HG03571 (cell line): ENCODE results near the gene TNNT1.
"Not testable (repeated sequence)": the region's sequence is repeated elsewhere in the genome, so short reads cannot be mapped to it uniquely, and the experiment has no call there.

Experiments used
- ATAC-seq: cut with Tn5 transposase; IDR thresholded peaks from one replicate; pipeline ENCODE4 v1.9.1; 2021; ENCODE audit not compliant: unreplicated experiment

TNNT1 gene

GRCh38 chr19:55111238-55111831, 37.7 kb downstream of the TNNT1 start:
- ATAC-seq, result no peak

GRCh38 chr19:55109527-55110291, 39.3 kb downstream of the TNNT1 start:
- no peak for ATAC-seq

- not testable (repeated sequence) for ATAC-seq
Observed at GRCh38 chr19:55107252-55107651, 41.8 kb downstream of the TNNT1 start.

- no peak for ATAC-seq
Observed at GRCh38 chr19:55106591-55106990, 42.4 kb downstream of the TNNT1 start.

GRCh38 chr19:55105237-55105636, 43.8 kb downstream of the TNNT1 start:
- ATAC-seq, result no peak

- ATAC-seq, result no peak
Observed at GRCh38 chr19:55103190-55103589, 45.8 kb downstream of the TNNT1 start.

GRCh38 chr19:55101261-55101660, 47.7 kb downstream of the TNNT1 start:
- no peak for ATAC-seq

- no peak for ATAC-seq
Observed at GRCh38 chr19:55099557-55100506, 49.2 kb downstream of the TNNT1 start.

GRCh38 chr19:55098716-55099556, 50.1 kb downstream of the TNNT1 start:
- no peak for ATAC-seq

- no peak for ATAC-seq
Observed at GRCh38 chr19:55097864-55098715, 50.9 kb downstream of the TNNT1 start.

GRCh38 chr19:55096061-55096701, 52.8 kb downstream of the TNNT1 start:
- ATAC-seq, result no peak

- ATAC-seq, result no peak
Observed at GRCh38 chr19:55095260-55096060, 53.5 kb downstream of the TNNT1 start.

GRCh38 chr19:55094456-55095259, 54.3 kb downstream of the TNNT1 start:
- no peak for ATAC-seq

- no peak for ATAC-seq
Observed at GRCh38 chr19:55092423-55093318, 56.3 kb downstream of the TNNT1 start.

- ATAC-seq, result no peak
Observed at GRCh38 chr19:55091955-55092354, 57.1 kb downstream of the TNNT1 start.

GRCh38 chr19:55091126-55091910, 57.7 kb downstream of the TNNT1 start:
- no peak for ATAC-seq
